ENCODE measurements around the gene BOD1.

DNA sequence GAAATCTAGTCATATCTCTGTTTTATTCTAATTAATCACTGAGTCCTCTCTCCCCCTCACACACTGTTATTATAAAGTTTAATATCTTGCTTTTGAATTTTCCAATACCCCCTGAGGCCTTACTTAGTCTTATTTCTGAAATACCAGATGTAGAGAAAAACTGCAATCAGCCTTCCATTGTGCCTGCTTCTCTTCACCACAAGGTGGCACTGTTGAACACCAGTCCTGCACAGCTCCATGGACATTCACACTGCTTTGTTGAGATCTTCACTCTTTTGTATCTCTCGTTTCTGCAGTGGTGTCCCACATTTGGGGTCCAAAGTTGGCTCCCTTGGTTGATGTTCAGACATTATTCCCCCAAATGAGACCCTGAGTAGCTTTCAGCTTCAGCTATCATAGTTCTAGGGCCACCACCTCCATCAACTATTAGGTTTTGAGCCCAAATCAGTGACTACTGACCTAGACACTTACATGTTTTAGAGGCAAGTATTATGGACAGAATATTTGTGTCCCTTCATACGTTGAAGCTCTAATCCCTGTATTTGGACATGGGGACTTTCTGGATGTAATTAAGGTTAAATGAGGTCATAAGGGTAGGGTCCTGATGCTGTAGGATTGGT lies 24.3 kb downstream of the BOD1 start:
- TF ChIP-seq POLR2A (IDR thresholded peaks at IDR 0.05; ENCODE audit: low read length) (no peak), EHF (CRISPR knock-in tag; IDR thresholded peaks at IDR 0.05) (no peak), CHD2 (IDR thresholded peaks at IDR 0.05; ENCODE audit: low read length, partially characterized antibody) (no peak), ESRRA (IDR thresholded peaks at IDR 0.05; ENCODE audit: borderline replicate concordance, low read length) (no peak)
- TF ChIP-seq, protein P1, sequence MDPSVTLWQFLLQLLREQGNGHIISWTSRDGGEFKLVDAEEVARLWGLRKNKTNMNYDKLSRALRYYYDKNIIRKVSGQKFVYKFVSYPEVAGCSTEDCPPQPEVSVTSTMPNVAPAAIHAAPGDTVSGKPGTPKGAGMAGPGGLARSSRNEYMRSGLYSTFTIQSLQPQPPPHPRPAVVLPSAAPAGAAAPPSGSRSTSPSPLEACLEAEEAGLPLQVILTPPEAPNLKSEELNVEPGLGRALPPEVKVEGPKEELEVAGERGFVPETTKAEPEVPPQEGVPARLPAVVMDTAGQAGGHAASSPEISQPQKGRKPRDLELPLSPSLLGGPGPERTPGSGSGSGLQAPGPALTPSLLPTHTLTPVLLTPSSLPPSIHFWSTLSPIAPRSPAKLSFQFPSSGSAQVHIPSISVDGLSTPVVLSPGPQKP (IDR thresholded peaks at IDR 0.05; ENCODE audit: low read depth, low read length), result no peak
- TF ChIP-seq, protein P2, sequence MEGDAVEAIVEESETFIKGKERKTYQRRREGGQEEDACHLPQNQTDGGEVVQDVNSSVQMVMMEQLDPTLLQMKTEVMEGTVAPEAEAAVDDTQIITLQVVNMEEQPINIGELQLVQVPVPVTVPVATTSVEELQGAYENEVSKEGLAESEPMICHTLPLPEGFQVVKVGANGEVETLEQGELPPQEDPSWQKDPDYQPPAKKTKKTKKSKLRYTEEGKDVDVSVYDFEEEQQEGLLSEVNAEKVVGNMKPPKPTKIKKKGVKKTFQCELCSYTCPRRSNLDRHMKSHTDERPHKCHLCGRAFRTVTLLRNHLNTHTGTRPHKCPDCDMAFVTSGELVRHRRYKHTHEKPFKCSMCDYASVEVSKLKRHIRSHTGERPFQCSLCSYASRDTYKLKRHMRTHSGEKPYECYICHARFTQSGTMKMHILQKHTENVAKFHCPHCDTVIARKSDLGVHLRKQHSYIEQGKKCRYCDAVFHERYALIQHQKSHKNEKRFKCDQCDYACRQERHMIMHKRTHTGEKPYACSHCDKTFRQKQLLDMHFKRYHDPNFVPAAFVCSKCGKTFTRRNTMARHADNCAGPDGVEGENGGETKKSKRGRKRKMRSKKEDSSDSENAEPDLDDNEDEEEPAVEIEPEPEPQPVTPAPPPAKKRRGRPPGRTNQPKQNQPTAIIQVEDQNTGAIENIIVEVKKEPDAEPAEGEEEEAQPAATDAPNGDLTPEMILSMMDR (IDR thresholded peaks at IDR 0.05), result peak; percentile 33; the same call in 2 of the 3 replicates
- TF ChIP-seq, protein P3, sequence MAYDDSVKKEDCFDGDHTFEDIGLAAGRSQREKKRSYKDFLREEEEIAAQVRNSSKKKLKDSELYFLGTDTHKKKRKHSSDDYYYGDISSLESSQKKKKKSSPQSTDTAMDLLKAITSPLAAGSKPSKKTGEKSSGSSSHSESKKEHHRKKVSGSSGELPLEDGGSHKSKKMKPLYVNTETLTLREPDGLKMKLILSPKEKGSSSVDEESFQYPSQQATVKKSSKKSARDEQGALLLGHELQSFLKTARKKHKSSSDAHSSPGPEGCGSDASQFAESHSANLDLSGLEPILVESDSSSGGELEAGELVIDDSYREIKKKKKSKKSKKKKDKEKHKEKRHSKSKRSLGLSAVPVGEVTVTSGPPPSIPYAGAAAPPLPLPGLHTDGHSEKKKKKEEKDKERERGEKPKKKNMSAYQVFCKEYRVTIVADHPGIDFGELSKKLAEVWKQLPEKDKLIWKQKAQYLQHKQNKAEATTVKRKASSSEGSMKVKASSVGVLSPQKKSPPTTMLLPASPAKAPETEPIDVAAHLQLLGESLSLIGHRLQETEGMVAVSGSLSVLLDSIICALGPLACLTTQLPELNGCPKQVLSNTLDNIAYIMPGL (CRISPR knock-in tag; IDR thresholded peaks at IDR 0.05; ENCODE audit: borderline replicate concordance), result no peak

Measured in A549 (cell line).